Skin of body (tissue), 2 donors: Measurements from ENCODE around the gene NR3C2. TPM values are rescaled to one million over a fixed set of nuclear protein-coding genes. Genes with fewer than 3 reads are reported as not detected.
"Not testable (repeated sequence)": the region's sequence is repeated elsewhere in the genome, so short reads cannot be mapped to it uniquely, and the experiment has no call there.

Experiments
- DNase-seq: peaks from one replicate; lab custom pipeline; 2025; lab: John Stamatoyannopoulos, UW
- total RNA-seq: library from RNA; depleted of rRNA; stranded (reverse); fragments of >200 nt; gene quantifications from one replicate; pipeline ENCODE4 v1.2.3, GENCODE V29; 2014

NR3C2 gene
- total RNA-seq, 1 donor from 2014 or later = 5.2 TPM

- no peak for DNase-seq
Measured at GRCh38 chr4:148369919-148370318, 72.3 kb downstream of the NR3C2 start.

GRCh38 chr4:148367756-148368155 is 74.5 kb downstream of the NR3C2 start:
- DNase-seq = no peak

- DNase-seq = no peak
Measured at GRCh38 chr4:148366251-148366650, 76.0 kb downstream of the NR3C2 start.

- DNase-seq = no peak
Measured at GRCh38 chr4:148364525-148364924, 77.7 kb downstream of the NR3C2 start.

GRCh38 chr4:148359769-148360168 is 82.4 kb downstream of the NR3C2 start:
- no peak for DNase-seq

GRCh38 chr4:148355442-148356123 is 86.6 kb downstream of the NR3C2 start:
- no peak for DNase-seq

- no peak for DNase-seq
Measured at GRCh38 chr4:148354186-148354585, 88.0 kb downstream of the NR3C2 start.

GRCh38 chr4:148353571-148353970 is 88.6 kb downstream of the NR3C2 start:
- DNase-seq = no peak

- DNase-seq = no peak
Measured at GRCh38 chr4:148349153-148349552, 93.1 kb downstream of the NR3C2 start.

- DNase-seq = no peak
Measured at GRCh38 chr4:148346657-148347056, 95.6 kb downstream of the NR3C2 start.

- no peak for DNase-seq
Measured at GRCh38 chr4:148345509-148345908, 96.7 kb downstream of the NR3C2 start.

GRCh38 chr4:148344941-148345340 is 97.3 kb downstream of the NR3C2 start:
- no peak for DNase-seq

- no peak for DNase-seq
Measured at GRCh38 chr4:148344352-148344751, 97.9 kb downstream of the NR3C2 start.

GRCh38 chr4:148341980-148342800 is 100.0 kb downstream of the NR3C2 start:
- DNase-seq = no peak

GRCh38 chr4:148335133-148335532 is 107.1 kb downstream of the NR3C2 start:
- no peak for DNase-seq

- DNase-seq = no peak
Measured at GRCh38 chr4:148333265-148333664, 108.9 kb downstream of the NR3C2 start.

GRCh38 chr4:148332486-148332885 is 109.7 kb downstream of the NR3C2 start:
- no peak for DNase-seq

- no peak for DNase-seq
Measured at GRCh38 chr4:148330724-148331123, 111.5 kb downstream of the NR3C2 start.

GRCh38 chr4:148330161-148330560 is 112.1 kb downstream of the NR3C2 start:
- no peak for DNase-seq

GRCh38 chr4:148329751-148330150 is 112.5 kb downstream of the NR3C2 start:
- DNase-seq = no peak

- DNase-seq = no peak
Measured at GRCh38 chr4:148327683-148328082, 114.5 kb downstream of the NR3C2 start.

- DNase-seq = not testable (repeated sequence)
Measured at GRCh38 chr4:148323316-148323715, 118.9 kb downstream of the NR3C2 start.

- DNase-seq = no peak
Measured at GRCh38 chr4:148315049-148315448, 127.2 kb downstream of the NR3C2 start.
